H1 (cell line): ENCODE results near the gene PLD3. TPM values are rescaled to one million over a fixed set of nuclear protein-coding genes. Genes with fewer than 3 reads are reported as not detected.

Experiments
- CTCF ChIA-PET: fragments of 300-600 bp; sonication (Branson Sonifier 250); formaldehyde crosslinking; loops from one replicate; lab custom pipeline; 2021; ENCODE audit not compliant: partially characterized antibody; lab: Charles Lee
- POLR2A ChIA-PET: fragments of 300-600 bp; sonication (Branson Sonifier 250); formaldehyde crosslinking; loops from one replicate; lab custom pipeline; 2021; ENCODE audit warnings: inconsistent platforms; ENCODE audit not compliant: partially characterized antibody; lab: Charles Lee
- DNase-seq, 2 experiments: peaks; one replicate each; pipeline versions ENCODE4 v3.0.0 to v3.0.0-alpha.2; 2010 to 2022; ENCODE audit warnings: low spot score in 2 of 2, low read depth in 1 of 2, mixed read lengths in 1 of 2
- FAIRE-seq: peaks from 2 replicates; lab custom pipeline; 2011; peaks lifted over from hg19 to GRCh38; lab: Jason Lieb, UNC
- H2AFZ ChIP-seq: 2 replicates; pipeline ENCODE4 v1.8.1; 2012; ENCODE audit warnings: low read length, inconsistent platforms
- H2AK5ac ChIP-seq: 2 replicates; pipeline ENCODE4 v1.6.1; 2013; ENCODE audit warnings: low read depth, low read length
- H2BK120ac ChIP-seq: replicated peaks from 2 replicates; pipeline ENCODE3; 2013; ENCODE audit warnings: low read depth, low read length, inconsistent platforms
- H2BK12ac ChIP-seq: 2 replicates; pipeline ENCODE4 v1.6.1; 2013; ENCODE audit warnings: low read depth, low read length
- H2BK15ac ChIP-seq: 2 replicates; pipeline ENCODE4 v1.6.1; 2013; ENCODE audit warnings: low read length
- H2BK20ac ChIP-seq: 2 replicates; pipeline ENCODE4 v1.6.1; 2013; ENCODE audit warnings: low read length
- H2BK5ac ChIP-seq: 2 replicates; pipeline ENCODE4 v1.6.1; 2013; ENCODE audit warnings: low read depth, low read length
- H3K14ac ChIP-seq: 2 replicates; pipeline ENCODE4 v1.6.1; 2013; ENCODE audit warnings: inconsistent platforms; ENCODE audit not compliant: insufficient read length
- H3K18ac ChIP-seq: 2 replicates; pipeline ENCODE4 v1.6.1; 2013; ENCODE audit warnings: low read length; ENCODE audit errors: extremely low read depth
- H3K23ac ChIP-seq: 2 replicates; pipeline ENCODE4 v1.6.1; 2013; ENCODE audit warnings: inconsistent platforms; ENCODE audit not compliant: insufficient read length
- H3K23me2 ChIP-seq: 2 replicates; pipeline ENCODE4 v1.6.1; 2013; ENCODE audit warnings: low read depth, low read length
- H3K27ac ChIP-seq: 2 replicates; pipeline ENCODE4 v1.6.1; 2011; ENCODE audit warnings: low read depth, low read length, inconsistent platforms
- H3K27me3 ChIP-seq, 4 experiments: replicated peaks in 1 of 4; 1 replicate in 1 of 4; 2 replicates in 3 of 4; pipeline versions ENCODE4 v1.6.1 to v1.8.1; 2011 to 2013; ENCODE audit warnings: low read length in 3 of 4, mild to moderate bottlenecking in 3 of 4, inconsistent platforms in 2 of 4, mixed read lengths in 2 of 4, moderate library complexity in 1 of 4; ENCODE audit not compliant: control insufficient read depth in 3 of 4, insufficient read depth in 3 of 4; ENCODE audit errors: extremely low read depth in 1 of 4
- H3K36me3 ChIP-seq, 4 experiments: 2 replicates each; pipeline versions ENCODE4 v1.6.1 to v1.8.1; 2011 to 2013; ENCODE audit warnings: mild to moderate bottlenecking in 4 of 4, low read length in 3 of 4, moderate library complexity in 2 of 4, control low read depth in 1 of 4, inconsistent platforms in 1 of 4; ENCODE audit not compliant: insufficient read depth in 4 of 4, control insufficient read depth in 2 of 4
- H3K4ac ChIP-seq: replicated peaks from 2 replicates; pipeline ENCODE3; 2013; ENCODE audit warnings: low read length, low read depth, mixed read lengths, inconsistent platforms; ENCODE audit not compliant: insufficient read length
- H3K4me1 ChIP-seq, 4 experiments: replicated peaks in 1 of 4; 1 replicate in 1 of 4; 2 replicates in 3 of 4; pipeline versions ENCODE4 v1.6.1 to v1.8.1; 2011 to 2013; ENCODE audit warnings: low read length in 3 of 4, inconsistent platforms in 2 of 4, mixed read lengths in 1 of 4; ENCODE audit not compliant: insufficient read depth in 4 of 4, control insufficient read depth in 3 of 4
- H3K4me2 ChIP-seq, 2 experiments: 2 replicates each; pipeline versions ENCODE4 v1.6.1 to v1.8.1; 2011 to 2013; ENCODE audit warnings: low read depth in 2 of 2, low read length in 2 of 2, control low read depth in 1 of 2, inconsistent platforms in 1 of 2, mild to moderate bottlenecking in 1 of 2; ENCODE audit not compliant: insufficient read depth in 1 of 2
- H3K4me3 ChIP-seq, 4 experiments: fragments of 200-600, 300-600 bp in 1 of 4; sonication (generic), shearing (Covaris generic), sonication (Bioruptor Twin) in 1 of 4; 2 replicates each; pipeline versions ENCODE4 v1.5.1 to v1.8.1; 2011 to 2016; ENCODE audit warnings: low read length in 4 of 4, low read depth in 3 of 4, control low read depth in 2 of 4, inconsistent platforms in 2 of 4, mild to moderate bottlenecking in 2 of 4, mixed read lengths in 1 of 4, moderate library complexity in 1 of 4; ENCODE audit not compliant: insufficient read depth in 2 of 4; ENCODE audit errors: extremely low read depth in 1 of 4
- H3K56ac ChIP-seq: replicated peaks from 2 replicates; pipeline ENCODE3; 2013; ENCODE audit warnings: low read depth, mild to moderate bottlenecking, mixed read lengths, low read length, inconsistent platforms; ENCODE audit not compliant: insufficient read length
- H3K79me1 ChIP-seq: 2 replicates; pipeline ENCODE4 v1.6.1; 2013; ENCODE audit warnings: low read depth, low read length, control low read depth
- H3K79me2 ChIP-seq, 2 experiments: 2 replicates each; pipeline versions ENCODE4 v1.6.1 to v1.8.1; 2012 to 2013; ENCODE audit warnings: low read length in 2 of 2, mild to moderate bottlenecking in 2 of 2, inconsistent platforms in 1 of 2; ENCODE audit not compliant: insufficient read depth in 2 of 2, control insufficient read depth in 1 of 2
- H3K9ac ChIP-seq, 4 experiments: replicated peaks in 1 of 4; 1 replicate in 1 of 4; 2 replicates in 3 of 4; pipeline versions ENCODE4 v1.6.1 to v1.8.1; 2011 to 2013; ENCODE audit warnings: low read depth in 3 of 4, low read length in 3 of 4, control low read depth in 2 of 4, mild to moderate bottlenecking in 2 of 4, moderate library complexity in 2 of 4, inconsistent platforms in 1 of 4; ENCODE audit errors: extremely low read depth in 1 of 4
- H3K9me3 ChIP-seq, 2 experiments: 2 replicates each; pipeline versions ENCODE4 v1.6.1 to v1.8.1; 2012 to 2013; ENCODE audit warnings: mild to moderate bottlenecking in 2 of 2, moderate library complexity in 2 of 2, control low read depth in 1 of 2, inconsistent platforms in 1 of 2, low read depth in 1 of 2, low read length in 1 of 2, mixed read lengths in 1 of 2; ENCODE audit not compliant: insufficient read depth in 2 of 2
- H4K20me1 ChIP-seq, 2 experiments: replicated peaks in 1 of 2; 2 replicates each; pipeline versions ENCODE3 to v1.8.1; 2011 to 2013; ENCODE audit warnings: inconsistent platforms in 2 of 2, low read length in 2 of 2, mild to moderate bottlenecking in 1 of 2; ENCODE audit not compliant: insufficient read depth in 2 of 2, control insufficient read depth in 1 of 2
- H4K5ac ChIP-seq: 2 replicates; pipeline ENCODE4 v1.6.1; 2013; ENCODE audit warnings: low read length, low read depth, mixed read lengths, inconsistent platforms; ENCODE audit not compliant: insufficient read length
- H4K8ac ChIP-seq: 2 replicates; pipeline ENCODE4 v1.8.0; 2013; ENCODE audit warnings: mild to moderate bottlenecking, moderate library complexity, low read length, inconsistent platforms; ENCODE audit not compliant: insufficient read depth; ENCODE audit errors: extremely low read depth
- H4K91ac ChIP-seq: replicated peaks from 2 replicates; pipeline ENCODE3; 2013; ENCODE audit warnings: low read length, mixed read lengths, inconsistent platforms; ENCODE audit not compliant: insufficient read length
- CBX5 ChIP-seq: fragments of 300-800, 300-1000 bp; sonication (generic); IDR thresholded peaks from 2 replicates; pipeline ENCODE4 v1.7.1; 2016; ENCODE audit warnings: antibody characterized with exemption, low read length, low read depth
- CBX8 ChIP-seq: fragments of 300-800, 300-1000 bp; sonication (generic); IDR thresholded peaks from 2 replicates; pipeline ENCODE4 v1.7.1; 2016; ENCODE audit warnings: low read depth, low read length, borderline replicate concordance
- EZH2 ChIP-seq: fragments of 200-600 bp; sonication (generic); IDR thresholded peaks from 2 replicates; pipeline ENCODE4 v1.7.1; 2012; ENCODE audit warnings: low read depth, mild to moderate bottlenecking, moderate library complexity, low read length, inconsistent platforms; ENCODE audit not compliant: severe bottlenecking
- GTF2F1 ChIP-seq: IDR thresholded peaks from 2 replicates; pipeline ENCODE4 v1.6.1; 2012; ENCODE audit warnings: low read depth, low read length, improper control_type of control experiment, borderline replicate concordance
- KDM1A ChIP-seq: fragments of 200-600, 300-600 bp; sonication (generic); IDR thresholded peaks from 2 replicates; pipeline ENCODE4 v1.7.1; 2016; ENCODE audit warnings: mild to moderate bottlenecking, low read length, borderline replicate concordance
- NRF1 ChIP-seq: IDR thresholded peaks from 2 replicates; pipeline ENCODE4 v1.6.1; 2011; ENCODE audit warnings: mild to moderate bottlenecking, low read depth, low read length, improper control_type of control experiment
- SIRT6 ChIP-seq: IDR thresholded peaks from one replicate; pipeline ENCODE4 v1.7.1; 2012; ENCODE audit warnings: low read length, inconsistent platforms
- SP1 ChIP-seq: IDR thresholded peaks from 2 replicates; pipeline ENCODE4 v1.6.1; 2011; ENCODE audit warnings: low read depth, low read length
- SP4 ChIP-seq: IDR thresholded peaks from 2 replicates; pipeline ENCODE4 v1.6.1; 2012; ENCODE audit warnings: low read length, inconsistent platforms
- TAF7 ChIP-seq: optimal IDR thresholded peaks from 2 replicates; pipeline ENCODE3; 2011; ENCODE audit warnings: low read depth, mild to moderate bottlenecking, inconsistent platforms, low read length, moderate library complexity, borderline replicate concordance
- ZNF274 ChIP-seq: IDR thresholded peaks from 2 replicates; pipeline ENCODE4 v1.7.0; 2012; ENCODE audit warnings: low read length, borderline replicate concordance; ENCODE audit errors: extremely low read depth
- WGBS, 2 experiments: shearing (Covaris generic) in 1 of 2; methylation state at CpG; one replicate each; pipeline versions ENCODE4 v1.1.6 to v1.1.7; 2013 to 2015; ENCODE audit warnings: low lambda C conversion rate in 2 of 2, mixed read lengths in 2 of 2, inconsistent platforms in 1 of 2, low coverage in 1 of 2, missing lambda C conversion rate in 1 of 2; ENCODE audit not compliant: insufficient replicate concordance in 2 of 2, insufficient coverage in 1 of 2, insufficient read length in 1 of 2; ENCODE audit errors: extremely low coverage in 1 of 2, missing lambda C conversion rate in 1 of 2; 5-methylcytosine and 5-hydroxymethylcytosine counted together
- polyA plus RNA-seq, 7 experiments: library from polyadenylated mRNA; depleted of rRNA in 3 of 7; stranded (reverse) in 5 of 7; unstranded in 2 of 7; fragments of >200 nt in 5 of 7; fragments of 200-250 nt in 2 of 7; gene quantifications; 1 replicate in 5 of 7; 2 replicates in 1 of 7; 4 replicates in 1 of 7; pipeline versions ENCODE4 v1.2.1 to v1.2.3, GENCODE V29; 2011 to 2013; ENCODE audit warnings: missing spikeins in 2 of 7, mixed read lengths in 2 of 7
- total RNA-seq: library from RNA; stranded (reverse); fragmentation: NEBNext Ultra II Directional; extraction: Animal tissue kit (Norgen Biotek cat#: 25700); gene quantifications from 2 replicates; pipeline ENCODE4 v1.2.1, GENCODE V29; 2021

Gene PLD3
- total and polyA plus RNA-seq, 2 of the 8 experiments (the other 6 are each of a cell fraction or from before 2014, with no cell fraction given): 180 to 543 TPM

DNA sequence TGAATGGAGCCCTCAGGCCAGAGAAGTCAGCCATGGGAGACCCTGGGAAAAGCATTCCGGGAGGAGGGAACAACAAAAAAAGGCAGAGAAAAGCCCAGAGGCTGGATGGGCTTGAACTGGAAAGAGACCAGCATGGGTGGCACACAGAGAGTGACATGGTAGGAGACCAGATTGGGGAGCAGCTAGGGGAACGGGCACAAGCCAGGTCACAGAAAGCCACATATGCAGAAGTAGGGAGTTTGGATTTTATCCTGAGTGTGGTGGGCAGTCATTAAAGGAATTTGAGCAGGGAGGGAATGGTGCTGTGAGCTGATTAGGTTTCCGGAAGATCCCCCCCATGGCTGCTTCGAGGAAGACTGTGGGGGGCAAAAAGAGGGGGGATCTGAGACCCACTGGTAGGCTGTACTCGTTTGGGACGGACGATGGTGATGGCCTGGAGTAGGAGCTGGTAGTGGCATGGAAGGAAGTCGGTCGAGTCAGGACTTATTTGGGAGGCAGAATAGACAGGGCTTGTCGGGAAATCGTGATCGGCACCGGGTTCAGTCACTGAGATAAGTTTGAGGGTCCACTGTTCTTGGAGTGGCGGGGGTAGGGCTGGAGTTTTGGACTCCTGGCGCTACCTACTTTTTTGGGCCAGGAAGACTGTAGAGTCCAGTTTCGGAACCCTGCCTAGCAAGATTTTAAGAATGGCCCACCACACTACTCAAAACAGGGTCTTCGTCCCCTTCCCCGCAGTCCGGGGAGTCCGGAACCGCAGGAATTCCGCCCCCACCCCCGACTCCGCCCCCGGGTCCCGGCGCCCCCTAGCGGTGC lies 76.3 kb downstream of the PLD3 start:
- Histone ChIP-seq H3K4me3 (peak overlapping the region; percentile 58 to 79 (median 71)), H3K27me3 (no peaks in the 10 kb centered on the region), H3K27ac (peak overlapping the region; percentile 69; the same call in 1 of the 2 replicates), H3K56ac (peak overlapping the region; percentile 52), H4K20me1 (no peaks in the 10 kb centered on the region), H3K14ac (no peak overlapping the region), H2AK5ac (no peak overlapping the region), H3K4me2 (peak overlapping the region; percentile 83 to 95), H3K79me1 (no peaks in the 10 kb centered on the region; the same call in 1 of the 2 replicates), H2BK5ac (peak overlapping the region; percentile 94), H3K4ac (peak overlapping the region; percentile 71), H3K9ac (peak overlapping the region; percentile 60 to 81 (median 68); a peak in 6 of 7 replicates), H4K5ac (peak overlapping the region; percentile 79), H4K8ac (no peak overlapping the region; the same call in 1 of the 2 replicates), H3K23me2 (peaks cover 12% of the 10 kb centered on the region), H2BK120ac (peak overlapping the region; percentile 4), H2BK15ac (peak overlapping the region; percentile 48; the same call in 1 of the 2 replicates), H3K4me1 (peaks cover 0 to 6% (median 4%) of the 10 kb centered on the region in 4 experiments; a peak in 3 of 7 replicates), H2BK12ac (0 out of 2 replicates have a peak overlapping the region, but pooled peaks have one; percentile 84), H3K23ac (no peak overlapping the region), H3K18ac (peak overlapping the region; percentile 76), H3K36me3 (peaks cover 0 to 2% (median 0%) of the 10 kb centered on the region in 4 experiments; a peak in 2 of 8 replicates), H2AFZ (peak overlapping the region; percentile 77; the same call in 1 of the 2 replicates), H3K9me3 (no peaks in the 10 kb centered on the region), H3K79me2 (no peaks in the 10 kb centered on the region), H4K91ac (no peak overlapping the region), H2BK20ac (no peak overlapping the region)
- ChIA-PET CTCF (interaction anchor here (0.8 to 3.3 kb wide), 9 partner anchors 9 to 119 kb away, joined by 3 to 16 read pairs (median 5); partner anchors contain the start of genes PRX and SERTAD3), POLR2A (interaction anchor here (0.7 to 3.1 kb wide), 10 partner anchors 10 to 374 kb away, joined by 3 to 20 read pairs (median 3); partner anchors contain the start of genes PRX and SERTAD3)
- WGBS, 2 experiments: 7% methylated on average over 16 of the region's 28 CpGs; no CpG with 5 or more reads in 1 of the 2 experiments
- DNase-seq (peak in 1 of 2 experiments; percentile 90), FAIRE-seq (no peak)
- no peak for TF ChIP-seq EZH2
- TF ChIP-seq CBX5: no peak
- TF ChIP-seq TAF7: no peak
- no peak for TF ChIP-seq SP4
- no peak for TF ChIP-seq KDM1A
- TF ChIP-seq GTF2F1: no peak
- TF ChIP-seq ZNF274: no peak
- no peak for TF ChIP-seq CBX8
- no peak for TF ChIP-seq SIRT6
- TF ChIP-seq NRF1: no peak
- TF ChIP-seq SP1: 0 out of 2 replicates have a peak, but pooled peaks have one; percentile 5
